Right lobe of liver (tissue), 6 donors: ENCODE results near the gene PBX2. TPM values are rescaled to one million over a fixed set of nuclear protein-coding genes. Genes with fewer than 3 reads are reported as not detected.

ENCODE experiments used
- ATAC-seq, 4 donors: fragments of 200-7000 bp; cut with Tn5 transposase; one replicate each; pipeline ENCODE4 v1.9.1; 2020; ENCODE audit warnings: mild to moderate bottlenecking in 4 of 4, moderate library complexity in 4 of 4
- DNase-seq, 3 donors: peaks; one replicate each; pipeline ENCODE4 v3.0.0-alpha.2; 2020
- H3K27ac ChIP-seq, 3 donors: fragments of 200-600 bp; one replicate each; pipeline ENCODE4 v1.8.0; 2022
- H3K27me3 ChIP-seq, 2 donors: fragments of 200-600 bp; one replicate each; pipeline ENCODE4 v1.8.0; 2022
- H3K36me3 ChIP-seq, 4 donors: fragments of 200-600 bp; sonication (generic) in 1 of 4; one replicate each; pipeline versions ENCODE4 v1.5.1 to v1.8.0; 2017 to 2022; ENCODE audit warnings: control low read depth in 1 of 4
- H3K4me1 ChIP-seq, 4 donors: fragments of 200-600 bp; sonication (generic) in 1 of 4; one replicate each; pipeline versions ENCODE4 v1.5.1 to v1.8.0; 2017 to 2022; ENCODE audit warnings: control low read depth in 1 of 4
- H3K4me3 ChIP-seq, 3 donors: fragments of 200-600 bp; one replicate each; pipeline ENCODE4 v1.8.0; 2022
- H3K9me3 ChIP-seq, 4 donors: fragments of 200-600 bp; sonication (generic) in 1 of 4; one replicate each; pipeline versions ENCODE4 v1.5.1 to v1.8.0; 2017 to 2022; ENCODE audit warnings: control low read depth in 1 of 4
- CTCF ChIP-seq, 4 donors: fragments of 200-600 bp in 3 of 4; fragments of 450-650 bp in 1 of 4; IDR thresholded peaks; one replicate each; pipeline versions ENCODE4 v1.5.1 to v1.8.0; 2016 to 2022; ENCODE audit warnings: antibody characterized with exemption in 4 of 4, mild to moderate bottlenecking in 2 of 4
- POLR2A ChIP-seq: fragments of 450-650 bp; IDR thresholded peaks from one replicate; pipeline ENCODE4 v1.6.1; 2017; ENCODE audit warnings: antibody characterized with exemption, mild to moderate bottlenecking
- WGBS: methylation state at CpG from one replicate; pipeline ENCODE4 v1.1.6; 2018; ENCODE audit warnings: low coverage, low lambda C conversion rate; ENCODE audit not compliant: insufficient coverage; ENCODE audit errors: missing lambda C conversion rate; 5-methylcytosine and 5-hydroxymethylcytosine counted together
- intact Hi-C, 2 donors: fragments of 100-400 bp; cut with DNase I; formaldehyde crosslinking; loops; one replicate each; pipeline versions ENCODE4 v1.11.2 to v1.14.1; 2022
- total RNA-seq, 6 experiments: library from RNA; depleted of rRNA in 2 of 6; stranded (reverse); fragments of >200 nt in 2 of 6; fragmentation: NEBNext Ultra II Directional in 3 of 6; extraction: Animal tissue kit (Norgen Biotek cat#: 25700) in 3 of 6; gene quantifications; one replicate each; pipeline versions ENCODE4 v1.1.0 to v1.2.4, GENCODE V29; 2016 to 2023
- donor health status: DM: no; HTN: yes; CAD: no.
- donor health status: DM: no; HTN: no; CAD: no.
- donor health status: DM: no; HTN: no; CAD: no.
- donor health status: DM: no; HTN: yes; CAD: no.
- donor health status: DM: no; HTN: yes; CAD: no.

Gene PBX2
- total RNA-seq, 6 experiments from 2014 or later = 15.5 to 29.5 (median 24.3) TPM

GRCh38 chr6:32177183-32177787, 12.7 kb downstream of the PBX2 start:
- H3K9me3 ChIP-seq = no peaks in the 10 kb centered on the region
- peaks cover 0 to 3% (median 0%) of the 10 kb centered on the region in 4 donors for H3K36me3 ChIP-seq
- no peaks in the 10 kb centered on the region for H3K27me3 ChIP-seq
- intact Hi-C loops = no loop called here
- TF ChIP-seq POLR2A (peak; percentile 35), CTCF (IDR thresholded peaks at IDR 0.05) (no peak)
- DNase-seq (no peak), ATAC-seq (peak in 2 of 4 donors; percentile 1 to 3)
- whole genome bisulfite sequencing = 0% methylated on average over 19 of the region's 20 CpGs
- H3K4me1 ChIP-seq = peaks cover 0 to 32% (median 9%) of the 10 kb centered on the region in 4 donors
- peak overlapping the region; percentile 19 to 87 (median 85) for H3K4me3 ChIP-seq
- peak overlapping the region; percentile 73 to 97 (median 82) for H3K27ac ChIP-seq

GRCh38 chr6:32176476-32177182, 13.4 kb downstream of the PBX2 start:
- DNase-seq (no peak), ATAC-seq (no peak)
- H3K9me3 ChIP-seq = no peaks in the 10 kb centered on the region
- WGBS = 23% methylated on average over 5 of the region's 5 CpGs
- H3K4me1 ChIP-seq = peaks cover 0 to 32% (median 9%) of the 10 kb centered on the region in 4 donors
- H3K27me3 ChIP-seq = no peaks in the 10 kb centered on the region
- intact Hi-C loops = no loop called here
- peak overlapping the region; percentile 73 to 97 (median 82) for H3K27ac ChIP-seq
- H3K36me3 ChIP-seq = peaks cover 0 to 3% (median 0%) of the 10 kb centered on the region in 4 donors
- no peak for TF ChIP-seq CTCF (IDR thresholded peaks at IDR 0.05)
- no peak for TF ChIP-seq POLR2A
- H3K4me3 ChIP-seq = peak overlapping the region; percentile 85 to 89 (median 87)

- WGBS = 2% methylated on average over 24 of the region's 27 CpGs
- Histone ChIP-seq H3K27ac (peak within 1 kb of the TSS; percentile 73 to 97 (median 82)), H3K4me3 (peak within 1 kb of the TSS; percentile 85 to 89 (median 87)), H3K4me1 (peaks cover 0 to 32% (median 9%) of the 10 kb centered on the region in 4 donors), H3K9me3 (no peaks in the 10 kb centered on the region), H3K27me3 (no peaks in the 10 kb centered on the region), H3K36me3 (peaks cover 0 to 3% (median 0%) of the 10 kb centered on the region in 4 donors)
- intact Hi-C loops = no loop called here
- ATAC-seq = peak; percentile 72 to 80 (median 74)
- peak; percentile 97 to 99 (median 99) for DNase-seq
- TF ChIP-seq CTCF (IDR thresholded peaks at IDR 0.05) (no peak), POLR2A (peak; percentile 59)
These were observed 14.1 kb downstream of the PBX2 start, which contains the start of gene AGPAT1 for GRCh38 chr6:32175711-32176475. TSS of gene AGPAT1 (minus strand) at chr6:32176084. CDS start at chr6:32171496, 4,588 bp downstream.

- ATAC-seq (no peak), DNase-seq (no peak)
- H3K4me1 ChIP-seq = peaks cover 0 to 32% (median 9%) of the 10 kb centered on the region in 4 donors
- H3K36me3 ChIP-seq = peaks cover 0 to 5% (median 2%) of the 10 kb centered on the region in 4 donors
- peak overlapping the region in 2 of 3 donors; percentile 73 to 97 for H3K27ac ChIP-seq
- H3K9me3 ChIP-seq = no peaks in the 10 kb centered on the region
- no peak for TF ChIP-seq POLR2A
- no peak for TF ChIP-seq CTCF (IDR thresholded peaks at IDR 0.05)
- peak overlapping the region; percentile 85 to 89 (median 87) for H3K4me3 ChIP-seq
- WGBS = 0% methylated on average over 2 of the region's 2 CpGs
- intact Hi-C loops = no loop called here
- no peaks in the 10 kb centered on the region for H3K27me3 ChIP-seq
These were observed 14.7 kb downstream of the PBX2 start for GRCh38 chr6:32175322-32175710.
